M059J (cell line): Measurements from ENCODE around the gene PKD1. TPM values are rescaled to one million over a fixed set of nuclear protein-coding genes. Genes with fewer than 3 reads are reported as not detected.

ENCODE experiments used
- DNase-seq: peaks from one replicate; pipeline ENCODE4 v3.0.0-alpha.2; 2012; ENCODE audit warnings: low read depth
- total RNA-seq: library from RNA; depleted of rRNA; stranded (reverse); fragments of >200 nt; shearing (Covaris generic); gene quantifications from 2 replicates; pipeline ENCODE4 v1.2.3, GENCODE V29; 2014; rRNA removed

PKD1 gene
- total RNA-seq, 1 experiment from 2014 or later, result 56.0 TPM

GRCh38 chr16:2046893-2047329 lies 88.8 kb downstream of the PKD1 start:
- no peak for DNase-seq

GRCh38 chr16:2045965-2046892 lies 89.5 kb downstream of the PKD1 start:
- no peak for DNase-seq

GRCh38 chr16:2044541-2044940 lies 91.2 kb downstream of the PKD1 start:
- no peak for DNase-seq

DNA sequence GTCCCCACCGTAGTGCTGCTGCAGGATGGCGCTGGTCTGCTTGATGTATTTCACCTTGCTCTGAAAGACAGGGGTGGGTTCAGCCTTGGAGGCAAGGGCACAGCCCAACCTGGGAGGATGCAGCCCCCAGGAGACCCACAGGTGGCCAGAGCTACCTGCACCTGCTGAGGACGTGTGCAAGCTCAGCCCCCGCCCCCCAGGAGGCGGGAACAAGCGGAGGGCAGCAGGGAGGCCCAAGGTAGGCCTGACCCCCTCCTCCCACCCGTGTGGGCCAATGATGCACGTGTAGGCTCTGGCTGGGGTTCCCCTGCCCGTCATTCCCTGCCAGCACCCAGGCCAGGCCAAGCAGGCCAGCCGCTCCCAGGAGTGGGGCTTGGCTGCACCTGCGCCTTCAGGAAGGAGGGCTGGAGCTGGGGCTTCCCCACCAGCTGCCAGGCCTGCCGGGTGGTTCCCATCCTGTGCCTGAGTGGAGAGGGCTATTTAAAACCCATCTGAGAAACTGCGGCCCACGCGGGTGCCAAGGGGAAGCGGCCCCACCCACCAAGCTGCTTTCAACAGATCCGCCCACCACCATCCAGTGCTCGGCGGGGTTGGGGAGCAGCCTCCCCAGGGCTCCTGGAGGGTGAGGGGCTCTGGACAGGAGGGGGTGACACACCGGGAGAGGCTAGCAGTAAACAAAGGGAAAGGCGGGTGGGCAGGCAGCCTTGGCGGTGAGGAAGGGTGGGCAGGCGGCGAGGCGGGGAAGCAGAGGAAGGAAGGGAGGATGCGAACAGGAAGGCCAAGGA lies 91.8 kb downstream of the PKD1 start:
- DNase-seq, result no peak

DNA sequence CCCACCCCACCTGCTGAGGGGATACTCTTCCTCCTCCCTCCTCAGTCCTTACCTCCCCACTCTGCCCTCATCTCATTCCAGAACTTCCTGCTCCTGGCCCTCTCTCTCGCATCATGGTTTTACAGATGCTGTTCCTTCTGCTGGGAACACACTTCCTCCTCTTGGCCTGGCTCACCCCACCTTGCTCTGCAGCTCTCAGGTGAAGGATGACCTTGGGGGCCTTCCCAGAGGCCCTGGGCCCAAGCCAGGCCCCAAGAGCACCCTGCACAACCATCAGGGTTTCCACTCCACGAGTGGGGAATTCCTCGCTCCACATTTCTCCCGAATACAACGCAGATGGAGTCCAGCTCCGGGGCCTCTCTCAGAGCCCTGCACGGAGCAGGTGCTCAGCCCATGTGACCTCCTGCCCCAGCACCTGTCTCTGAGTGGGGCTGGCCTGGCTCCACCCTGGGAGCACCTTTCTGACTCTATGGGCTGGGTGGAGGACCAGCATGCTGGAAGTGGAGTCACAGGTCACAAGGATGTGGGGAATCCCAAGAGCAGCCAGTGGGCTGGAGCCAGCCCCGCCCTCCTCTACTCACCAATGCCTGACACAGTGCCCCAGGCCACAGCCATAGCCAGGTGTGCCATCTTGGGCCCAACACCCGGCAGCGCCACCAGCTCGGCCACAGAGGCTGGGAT lies 92.6 kb downstream of the PKD1 start:
- DNase-seq, result no peak

DNA sequence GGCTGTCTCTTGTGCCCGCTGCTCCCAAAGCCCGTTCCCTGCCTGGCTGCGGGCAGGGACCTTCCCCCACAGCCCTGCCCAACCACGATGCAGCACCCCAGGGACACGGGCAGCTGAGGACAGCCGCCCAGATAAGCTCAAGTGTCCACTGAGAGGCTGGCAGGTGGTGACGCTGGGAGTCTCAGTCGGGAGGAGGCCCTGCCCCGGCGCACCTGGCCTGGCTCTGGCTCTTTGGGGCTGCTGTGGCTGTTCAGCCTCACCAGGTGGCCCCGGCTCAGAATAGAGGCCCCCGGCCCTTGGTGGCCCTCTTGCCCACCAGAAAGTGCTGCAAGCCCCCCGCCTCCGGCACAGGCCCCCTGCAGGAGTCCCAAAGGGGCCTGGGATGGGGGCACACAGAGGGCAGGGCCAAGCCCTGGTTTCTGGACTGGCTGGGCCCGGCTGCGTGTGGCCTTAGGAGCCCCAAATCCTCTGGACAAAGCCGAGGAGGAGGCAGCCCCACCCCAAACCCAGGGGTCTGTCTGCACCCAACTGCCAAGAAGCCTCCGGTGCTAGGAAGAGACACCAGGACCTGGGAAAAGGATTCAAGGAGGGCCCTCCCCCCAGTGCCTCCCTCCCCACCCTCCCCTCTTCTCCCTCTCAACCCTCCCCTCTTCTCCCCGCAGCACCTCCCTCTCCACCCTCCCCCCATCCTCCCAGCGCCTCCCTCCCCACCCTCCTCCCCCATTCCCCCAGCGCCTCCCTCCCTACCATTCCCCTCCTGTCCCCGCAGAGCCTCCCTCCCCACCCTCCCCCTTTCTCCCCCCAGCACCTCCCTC lies 93.3 kb downstream of the PKD1 start:
- DNase-seq, result no peak

- peak; percentile 94 for DNase-seq
These were observed 94.7 kb downstream of the PKD1 start for GRCh38 chr16:2040787-2041522.

- DNase-seq, result peak; percentile 73
These were observed 95.5 kb downstream of the PKD1 start for GRCh38 chr16:2040041-2040786.

DNA sequence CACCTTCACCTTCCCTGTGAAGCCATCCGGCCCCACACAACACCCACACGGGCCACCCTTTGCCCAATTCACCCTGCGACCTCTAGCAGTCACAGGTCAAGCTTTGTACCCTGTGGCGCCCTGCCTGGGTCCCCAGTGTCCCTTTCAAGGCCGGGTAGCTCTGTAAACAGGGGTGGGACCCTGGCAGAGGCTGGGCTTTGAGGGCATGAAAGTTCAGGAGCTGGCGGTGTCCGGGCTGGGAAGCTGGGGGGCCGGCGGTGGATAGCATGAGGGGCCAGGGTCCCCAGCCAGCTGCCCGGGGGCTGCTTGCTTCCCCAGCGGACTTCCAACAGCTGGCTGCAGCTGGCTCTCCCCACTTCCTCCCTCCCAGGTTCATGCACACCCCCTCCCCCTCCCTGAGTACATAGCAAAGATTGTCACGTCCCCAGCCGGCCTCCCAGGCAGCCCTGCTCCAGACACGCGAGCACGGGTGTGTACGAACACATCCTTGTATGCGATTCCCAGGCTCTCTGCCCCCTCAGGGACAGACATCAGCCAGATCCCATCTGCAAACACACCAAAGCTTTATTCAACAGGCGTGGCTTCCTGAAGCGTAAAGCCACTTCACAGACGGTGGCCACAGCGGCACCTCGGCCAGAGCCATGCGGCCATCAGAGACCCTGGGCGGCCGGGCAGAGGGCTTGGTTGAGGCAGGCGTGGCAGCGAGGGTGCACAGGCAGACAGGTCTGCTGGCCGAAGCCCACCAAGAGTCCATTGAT lies 96.2 kb downstream of the PKD1 start:
- DNase-seq, result peak; percentile 72

Other genes starting within 250 kb of the PKD1 start
- gene HS3ST6, start 217.5 kb downstream of the PKD1 start, total RNA-seq, result not detected in 2 replicates
- gene MSRB1, start 192.7 kb downstream of the PKD1 start, total RNA-seq, result 16.2 and 27.8 TPM in 2 replicates
- gene RPL3L, start 181.2 kb downstream of the PKD1 start, total RNA-seq, result 0.52 TPM in 1 of 2 replicates, not detected in the other
- gene NDUFB10, start 176.4 kb downstream of the PKD1 start, total RNA-seq, result 287 and 304 TPM in 2 replicates
- 1,628 and 1,651 TPM in 2 replicates for gene RPS2, start 171.1 kb downstream of the PKD1 start, total RNA-seq
- not detected in 2 replicates for gene RNF151, start 169.0 kb downstream of the PKD1 start, total RNA-seq
- 42.2 and 76.8 TPM in 2 replicates for gene TBL3, start 163.8 kb downstream of the PKD1 start, total RNA-seq
- not detected in 2 replicates for gene NOXO1, start 154.4 kb downstream of the PKD1 start, total RNA-seq
- gene GFER, start 151.7 kb downstream of the PKD1 start, total RNA-seq, result 11.7 and 21.0 TPM in 2 replicates
- gene SYNGR3, start 145.9 kb downstream of the PKD1 start, total RNA-seq, result 3.4 and 7.1 TPM in 2 replicates
- 21.3 and 23.9 TPM in 2 replicates for gene ZNF598, start 126.1 kb downstream of the PKD1 start, total RNA-seq
- gene NPW, start 116.1 kb downstream of the PKD1 start, total RNA-seq, result 0.12 TPM in 1 of 2 replicates, not detected in the other
- 143 and 175 TPM in 2 replicates for gene NHERF2, start 109.0 kb downstream of the PKD1 start, total RNA-seq
- 22.7 and 35.6 TPM in 2 replicates for gene NTHL1, start 88.1 kb downstream of the PKD1 start, total RNA-seq
- gene TSC2, start 87.9 kb downstream of the PKD1 start, total RNA-seq, result 29.7 and 31.2 TPM in 2 replicates
- 2.1 and 3.8 TPM in 2 replicates for gene RAB26, start 12.7 kb upstream of the PKD1 start, total RNA-seq
- gene TRAF7, start 19.9 kb upstream of the PKD1 start, total RNA-seq, result 69.0 and 92.8 TPM in 2 replicates
- not detected in 2 replicates for gene CASKIN1, start 60.7 kb upstream of the PKD1 start, total RNA-seq
- 18.9 and 26.5 TPM in 2 replicates for gene MLST8, start 69.6 kb upstream of the PKD1 start, total RNA-seq
- gene BRICD5, start 75.0 kb upstream of the PKD1 start, total RNA-seq, result 0.10 and 0.89 TPM in 2 replicates
- 23.9 and 32.7 TPM in 2 replicates for gene PGP, start 78.9 kb upstream of the PKD1 start, total RNA-seq
- gene E4F1, start 87.7 kb upstream of the PKD1 start, total RNA-seq, result 9.6 and 20.1 TPM in 2 replicates
- gene DNASE1L2, start 100.5 kb upstream of the PKD1 start, total RNA-seq, result 0.64 TPM in 1 of 2 replicates, not detected in the other
- gene ECI1, start 115.7 kb upstream of the PKD1 start, total RNA-seq, result 37.3 and 75.1 TPM in 2 replicates
- gene RNPS1, start 132.2 kb upstream of the PKD1 start, total RNA-seq, result 164 and 181 TPM in 2 replicates
- gene ABCA3, start 204.8 kb upstream of the PKD1 start, total RNA-seq, result 0.84 and 1.4 TPM in 2 replicates